SH-SY5Y (cell line): ENCODE data around the gene ETFB.

Experiments used
- GATA2 ChIP-seq: IDR thresholded peaks from 2 replicates; pipeline ENCODE4 v1.6.1; 2011; ENCODE audit warnings: mild to moderate bottlenecking, low read depth, low read length
- GATA3 ChIP-seq: IDR thresholded peaks from 2 replicates; pipeline ENCODE4 v1.6.1; 2011; ENCODE audit warnings: low read depth, mild to moderate bottlenecking, low read length, moderate library complexity

DNA sequence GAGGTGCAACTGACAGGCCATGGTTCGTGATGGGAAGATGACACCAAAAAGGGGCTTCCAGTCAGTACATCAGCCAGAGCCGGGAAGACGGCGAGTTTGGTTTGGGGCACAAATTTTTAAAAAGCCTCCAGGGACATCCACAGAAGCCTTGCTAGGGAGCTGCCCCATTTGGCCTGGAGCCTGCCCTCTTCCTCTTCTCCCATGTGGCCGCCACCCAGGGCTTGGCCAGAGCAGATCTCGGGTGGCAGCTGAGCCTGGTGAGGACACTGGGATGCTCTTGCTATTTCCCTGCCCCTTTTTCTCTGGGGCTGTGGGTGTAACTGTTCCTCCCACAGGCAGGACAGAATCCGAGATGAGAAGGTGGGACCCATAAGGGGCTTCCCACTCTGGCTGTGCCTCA lies 8.2 kb downstream of the ETFB start:
- TF ChIP-seq GATA2, result no peak
- no peak for TF ChIP-seq GATA3
